ENCODE results near the gene DDOST.
A peak's percentile ranks its signal among the peaks of the same experiment; 100 is the strongest.

The DDOST gene

GRCh38 chr1:20666146-20666545, 5.0 kb upstream of the DDOST start:
- Histone ChIP-seq H3K23ac (ENCODE audit: low read length in 2 of 2) (no peak overlapping the region), H3K9me3 (ENCODE audit: control insufficient read depth, low read length) (no peaks in the 10 kb centered on the region), H3K79me1 (replicated peaks; ENCODE audit: low read length, poor library complexity, severe bottlenecking) (no peaks in the 10 kb centered on the region), H4K91ac (ENCODE audit: low read length) (no peak overlapping the region), H2BK12ac (ENCODE audit: low read length in 2 of 2) (no peak overlapping the region), H2BK15ac (ENCODE audit: low read depth, poor library complexity, severe bottlenecking) (no peak overlapping the region), H3K4me2 (ENCODE audit: low read length, poor library complexity, severe bottlenecking) (no peak overlapping the region), H3K4me3 (ENCODE audit: insufficient read depth in 1 of 2, low read depth in 1 of 2, low read length in 2 of 2) (no peak overlapping the region), H4K8ac (ENCODE audit: low read length) (no peak overlapping the region), H3K27me3 (ENCODE audit: control insufficient read depth in 1 of 2, insufficient read depth in 1 of 2, low read length in 2 of 2) (no peaks in the 10 kb centered on the region), H3K9ac (ENCODE audit: low read length) (no peak overlapping the region), H3K4ac (ENCODE audit: low read depth in 1 of 2, low read length in 2 of 2) (no peak overlapping the region), H3K36me3 (ENCODE audit: control insufficient read depth in 1 of 2, insufficient read depth in 2 of 2, low read depth in 1 of 2, low read length in 2 of 2) (no peaks in the 10 kb centered on the region), H3K4me1 (ENCODE audit: control insufficient read depth, insufficient read depth, low read depth, low read length) (peaks cover 10% of the 10 kb centered on the region), H2BK120ac (ENCODE audit: low read depth, low read length) (no peak overlapping the region), H2BK5ac (ENCODE audit: low read depth, low read length, poor library complexity, severe bottlenecking) (no peak overlapping the region), H3K14ac (ENCODE audit: low read length in 2 of 2) (no peak overlapping the region), H2AFZ (ENCODE audit: low read depth, low read length) (no peak overlapping the region), H3K27ac (ENCODE audit: low read length, poor library complexity, severe bottlenecking) (no peak overlapping the region), H3K18ac (ENCODE audit: low read depth in 1 of 2, low read length in 2 of 2) (no peak overlapping the region), H2AK5ac (ENCODE audit: low read length, severe bottlenecking) (no peak overlapping the region)
- no peak for DNase-seq
- 82% methylated on average over 16 of the region's 16 CpGs for WGBS

GRCh38 chr1:20665726-20666125, 4.6 kb upstream of the DDOST start:
- H3K79me1 ChIP-seq (replicated peaks; ENCODE audit: low read length, poor library complexity, severe bottlenecking): peaks cover 3% of the 10 kb centered on the region
- no peak overlapping the region for H3K14ac ChIP-seq (ENCODE audit: low read length in 2 of 2)
- H2AFZ ChIP-seq (ENCODE audit: low read depth, low read length): no peak overlapping the region
- no peak overlapping the region for H2BK12ac ChIP-seq (ENCODE audit: low read length in 2 of 2)
- H2BK5ac ChIP-seq (ENCODE audit: low read depth, low read length, poor library complexity, severe bottlenecking): no peak overlapping the region
- H3K18ac ChIP-seq (ENCODE audit: low read depth in 1 of 2, low read length in 2 of 2): no peak overlapping the region
- no peak overlapping the region for H2BK120ac ChIP-seq (ENCODE audit: low read depth, low read length)
- no peak overlapping the region for H3K27ac ChIP-seq (ENCODE audit: low read length, poor library complexity, severe bottlenecking)
- H3K9me3 ChIP-seq (ENCODE audit: control insufficient read depth, low read length): no peaks in the 10 kb centered on the region
- peaks cover 10% of the 10 kb centered on the region for H3K4me1 ChIP-seq (ENCODE audit: control insufficient read depth, insufficient read depth, low read depth, low read length)
- DNase-seq: no peak
- H3K23ac ChIP-seq (ENCODE audit: low read length in 2 of 2): no peak overlapping the region
- H2AK5ac ChIP-seq (ENCODE audit: low read length, severe bottlenecking): no peak overlapping the region
- H3K36me3 ChIP-seq (ENCODE audit: control insufficient read depth in 1 of 2, insufficient read depth in 2 of 2, low read depth in 1 of 2, low read length in 2 of 2): no peaks in the 10 kb centered on the region
- WGBS: 95% methylated on average over 11 of the region's 12 CpGs
- no peak overlapping the region for H4K91ac ChIP-seq (ENCODE audit: low read length)
- H4K8ac ChIP-seq (ENCODE audit: low read length): no peak overlapping the region
- H3K9ac ChIP-seq (ENCODE audit: low read length): no peak overlapping the region
- no peak overlapping the region for H2BK15ac ChIP-seq (ENCODE audit: low read depth, poor library complexity, severe bottlenecking)
- no peak overlapping the region for H3K4me3 ChIP-seq (ENCODE audit: insufficient read depth in 1 of 2, low read depth in 1 of 2, low read length in 2 of 2)
- no peak overlapping the region for H3K4ac ChIP-seq (ENCODE audit: low read depth in 1 of 2, low read length in 2 of 2)
- H3K4me2 ChIP-seq (ENCODE audit: low read length, poor library complexity, severe bottlenecking): no peak overlapping the region
- no peaks in the 10 kb centered on the region for H3K27me3 ChIP-seq (ENCODE audit: control insufficient read depth in 1 of 2, insufficient read depth in 1 of 2, low read length in 2 of 2)

GRCh38 chr1:20663969-20664715, 3.0 kb upstream of the DDOST start:
- peaks cover 10% of the 10 kb centered on the region for H3K4me1 ChIP-seq (ENCODE audit: control insufficient read depth, insufficient read depth, low read depth, low read length)
- no peak overlapping the region for H3K4me2 ChIP-seq (ENCODE audit: low read length, poor library complexity, severe bottlenecking)
- H3K4ac ChIP-seq (ENCODE audit: low read depth in 1 of 2, low read length in 2 of 2): no peak overlapping the region
- no peaks in the 10 kb centered on the region for H3K9me3 ChIP-seq (ENCODE audit: control insufficient read depth, low read length)
- no peak overlapping the region for H3K14ac ChIP-seq (ENCODE audit: low read length in 2 of 2)
- H2AK5ac ChIP-seq (ENCODE audit: low read length, severe bottlenecking): no peak overlapping the region
- H3K9ac ChIP-seq (ENCODE audit: low read length): no peak overlapping the region
- no peaks in the 10 kb centered on the region for H3K27me3 ChIP-seq (ENCODE audit: control insufficient read depth in 1 of 2, insufficient read depth in 1 of 2, low read length in 2 of 2)
- H2BK15ac ChIP-seq (ENCODE audit: low read depth, poor library complexity, severe bottlenecking): no peak overlapping the region
- no peak for DNase-seq
- H3K36me3 ChIP-seq (ENCODE audit: control insufficient read depth in 1 of 2, insufficient read depth in 2 of 2, low read depth in 1 of 2, low read length in 2 of 2): peaks cover 0 to 6% of the 10 kb centered on the region in 2 experiments
- no peak overlapping the region for H2AFZ ChIP-seq (ENCODE audit: low read depth, low read length)
- no peak overlapping the region for H3K23ac ChIP-seq (ENCODE audit: low read length in 2 of 2)
- no peak overlapping the region for H3K4me3 ChIP-seq (ENCODE audit: insufficient read depth in 1 of 2, low read depth in 1 of 2, low read length in 2 of 2)
- peaks cover 4% of the 10 kb centered on the region for H3K79me1 ChIP-seq (replicated peaks; ENCODE audit: low read length, poor library complexity, severe bottlenecking)
- H4K8ac ChIP-seq (ENCODE audit: low read length): peak overlapping the region; percentile 27
- H2BK5ac ChIP-seq (ENCODE audit: low read depth, low read length, poor library complexity, severe bottlenecking): no peak overlapping the region
- H2BK12ac ChIP-seq (ENCODE audit: low read length in 2 of 2): no peak overlapping the region
- no peak overlapping the region for H2BK120ac ChIP-seq (ENCODE audit: low read depth, low read length)
- 86% methylated on average over 12 of the region's 12 CpGs for WGBS
- H3K18ac ChIP-seq (ENCODE audit: low read depth in 1 of 2, low read length in 2 of 2): no peak overlapping the region
- H3K27ac ChIP-seq (ENCODE audit: low read length, poor library complexity, severe bottlenecking): no peak overlapping the region
- peak overlapping the region; percentile 11 for H4K91ac ChIP-seq (ENCODE audit: low read length)

GRCh38 chr1:20663365-20663764, 2.2 kb upstream of the DDOST start:
- no peak overlapping the region for H2BK5ac ChIP-seq (ENCODE audit: low read depth, low read length, poor library complexity, severe bottlenecking)
- H3K23ac ChIP-seq (ENCODE audit: low read length in 2 of 2): no peak overlapping the region
- H3K4ac ChIP-seq (ENCODE audit: low read depth in 1 of 2, low read length in 2 of 2): no peak overlapping the region
- H3K4me2 ChIP-seq (ENCODE audit: low read length, poor library complexity, severe bottlenecking): no peak overlapping the region
- no peak overlapping the region for H4K91ac ChIP-seq (ENCODE audit: low read length)
- peaks cover 4% of the 10 kb centered on the region for H3K79me1 ChIP-seq (replicated peaks; ENCODE audit: low read length, poor library complexity, severe bottlenecking)
- peaks cover under 1 to 13% of the 10 kb centered on the region in 2 experiments for H3K36me3 ChIP-seq (ENCODE audit: control insufficient read depth in 1 of 2, insufficient read depth in 2 of 2, low read depth in 1 of 2, low read length in 2 of 2)
- no peak overlapping the region for H3K27ac ChIP-seq (ENCODE audit: low read length, poor library complexity, severe bottlenecking)
- DNase-seq: no peak
- WGBS: 96% methylated on average over 1 of the region's 1 CpG
- no peak overlapping the region for H4K8ac ChIP-seq (ENCODE audit: low read length)
- no peak overlapping the region for H2BK12ac ChIP-seq (ENCODE audit: low read length in 2 of 2)
- no peak overlapping the region for H2BK15ac ChIP-seq (ENCODE audit: low read depth, poor library complexity, severe bottlenecking)
- no peak overlapping the region for H2AK5ac ChIP-seq (ENCODE audit: low read length, severe bottlenecking)
- H2AFZ ChIP-seq (ENCODE audit: low read depth, low read length): no peak overlapping the region
- H2BK120ac ChIP-seq (ENCODE audit: low read depth, low read length): no peak overlapping the region
- no peaks in the 10 kb centered on the region for H3K9me3 ChIP-seq (ENCODE audit: control insufficient read depth, low read length)
- H3K14ac ChIP-seq (ENCODE audit: low read length in 2 of 2): no peak overlapping the region
- no peaks in the 10 kb centered on the region for H3K27me3 ChIP-seq (ENCODE audit: control insufficient read depth in 1 of 2, insufficient read depth in 1 of 2, low read length in 2 of 2)
- no peak overlapping the region for H3K9ac ChIP-seq (ENCODE audit: low read length)
- no peak overlapping the region for H3K18ac ChIP-seq (ENCODE audit: low read depth in 1 of 2, low read length in 2 of 2)
- H3K4me3 ChIP-seq (ENCODE audit: insufficient read depth in 1 of 2, low read depth in 1 of 2, low read length in 2 of 2): no peak overlapping the region
- H3K4me1 ChIP-seq (ENCODE audit: control insufficient read depth, insufficient read depth, low read depth, low read length): peaks cover 10% of the 10 kb centered on the region
